Measurements from ENCODE around the gene RGS6. TPM values are rescaled to one million over a fixed set of nuclear protein-coding genes. Genes with fewer than 3 reads are reported as not detected.

RGS6 gene
- total RNA-seq, 1 donor from 2014 or later = 0.24 TPM

GRCh38 chr14:72081137-72081536 is 148.9 kb downstream of the RGS6 start:
- Mint-ChIP-seq H3K9me3 (ENCODE audit: unreplicated experiment) (no peaks in the 10 kb centered on the region), H3K36me3 (ENCODE audit: unreplicated experiment) (no peaks in the 10 kb centered on the region), H3K27ac (ENCODE audit: unreplicated experiment) (no peak overlapping the region), H3K27me3 (ENCODE audit: unreplicated experiment) (no peaks in the 10 kb centered on the region), H3K4me1 (ENCODE audit: unreplicated experiment) (no peaks in the 10 kb centered on the region), H3K4me3 (ENCODE audit: unreplicated experiment) (no peak overlapping the region)
- no peak for DNase-seq (ENCODE audit: extremely low spot score, unreplicated experiment)
- no peak for TF ChIP-seq CTCF (IDR thresholded peaks at IDR 0.05)

DNA sequence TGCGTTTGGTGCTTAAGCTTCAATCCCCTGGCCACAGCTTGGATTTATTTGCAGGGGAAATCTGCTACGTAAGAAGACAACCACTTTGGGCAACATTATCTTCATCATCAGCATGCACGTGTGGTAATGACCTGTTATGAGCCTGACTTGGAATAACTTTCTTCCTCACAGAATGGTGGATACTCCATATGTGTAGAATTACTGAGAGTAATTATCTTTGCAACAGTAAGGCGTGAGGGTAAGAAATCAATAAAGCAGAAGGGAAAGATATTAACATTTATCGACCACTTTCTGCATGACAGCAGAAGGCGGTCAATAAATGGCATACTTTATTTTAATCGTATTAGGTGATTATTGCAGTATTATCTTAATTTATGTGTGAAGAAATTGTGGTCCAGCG is 152.7 kb downstream of the RGS6 start:
- Mint-ChIP-seq H3K36me3 (ENCODE audit: unreplicated experiment) (no peaks in the 10 kb centered on the region), H3K4me1 (ENCODE audit: unreplicated experiment) (no peaks in the 10 kb centered on the region), H3K27ac (ENCODE audit: unreplicated experiment) (no peak overlapping the region), H3K9me3 (ENCODE audit: unreplicated experiment) (no peaks in the 10 kb centered on the region), H3K4me3 (ENCODE audit: unreplicated experiment) (no peak overlapping the region), H3K27me3 (ENCODE audit: unreplicated experiment) (no peaks in the 10 kb centered on the region)
- DNase-seq (ENCODE audit: extremely low spot score, unreplicated experiment) = no peak
- TF ChIP-seq CTCF (IDR thresholded peaks at IDR 0.05) = no peak

DNA sequence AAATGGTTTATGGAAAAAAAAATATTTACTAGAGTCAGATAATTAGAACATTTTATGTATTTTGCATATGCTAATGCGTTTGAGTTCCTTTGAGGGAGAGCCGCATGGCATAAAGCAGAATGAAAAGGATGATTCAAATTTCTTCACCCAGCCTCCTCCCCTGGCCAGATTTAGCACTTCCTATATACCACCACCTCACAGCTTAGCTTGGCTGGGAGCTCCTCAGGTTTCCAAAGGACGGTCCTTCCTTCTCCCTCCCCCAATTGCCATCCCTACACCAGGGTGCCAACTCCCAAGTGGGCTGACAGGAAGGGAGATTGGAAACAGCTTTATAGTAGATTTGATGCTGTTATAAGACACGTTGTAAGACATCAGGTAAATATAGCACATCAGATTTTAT is 157.4 kb downstream of the RGS6 start:
- no peak overlapping the region for H3K4me3 Mint-ChIP-seq (ENCODE audit: unreplicated experiment)
- no peaks in the 10 kb centered on the region for H3K9me3 Mint-ChIP-seq (ENCODE audit: unreplicated experiment)
- H3K27ac Mint-ChIP-seq (ENCODE audit: unreplicated experiment) = no peak overlapping the region
- no peaks in the 10 kb centered on the region for H3K36me3 Mint-ChIP-seq (ENCODE audit: unreplicated experiment)
- TF ChIP-seq CTCF (IDR thresholded peaks at IDR 0.05) = no peak
- no peaks in the 10 kb centered on the region for H3K27me3 Mint-ChIP-seq (ENCODE audit: unreplicated experiment)
- no peaks in the 10 kb centered on the region for H3K4me1 Mint-ChIP-seq (ENCODE audit: unreplicated experiment)
- DNase-seq (ENCODE audit: extremely low spot score, unreplicated experiment) = no peak

- Mint-ChIP-seq H3K9me3 (ENCODE audit: unreplicated experiment) (no peaks in the 10 kb centered on the region), H3K4me1 (ENCODE audit: unreplicated experiment) (no peaks in the 10 kb centered on the region), H3K36me3 (ENCODE audit: unreplicated experiment) (no peaks in the 10 kb centered on the region), H3K4me3 (ENCODE audit: unreplicated experiment) (no peak overlapping the region), H3K27me3 (ENCODE audit: unreplicated experiment) (no peaks in the 10 kb centered on the region), H3K27ac (ENCODE audit: unreplicated experiment) (no peak overlapping the region)
- DNase-seq (ENCODE audit: extremely low spot score, unreplicated experiment) = no peak
- no peak for TF ChIP-seq CTCF (IDR thresholded peaks at IDR 0.05)
These were observed 162.8 kb downstream of the RGS6 start for GRCh38 chr14:72094844-72095582.

DNA sequence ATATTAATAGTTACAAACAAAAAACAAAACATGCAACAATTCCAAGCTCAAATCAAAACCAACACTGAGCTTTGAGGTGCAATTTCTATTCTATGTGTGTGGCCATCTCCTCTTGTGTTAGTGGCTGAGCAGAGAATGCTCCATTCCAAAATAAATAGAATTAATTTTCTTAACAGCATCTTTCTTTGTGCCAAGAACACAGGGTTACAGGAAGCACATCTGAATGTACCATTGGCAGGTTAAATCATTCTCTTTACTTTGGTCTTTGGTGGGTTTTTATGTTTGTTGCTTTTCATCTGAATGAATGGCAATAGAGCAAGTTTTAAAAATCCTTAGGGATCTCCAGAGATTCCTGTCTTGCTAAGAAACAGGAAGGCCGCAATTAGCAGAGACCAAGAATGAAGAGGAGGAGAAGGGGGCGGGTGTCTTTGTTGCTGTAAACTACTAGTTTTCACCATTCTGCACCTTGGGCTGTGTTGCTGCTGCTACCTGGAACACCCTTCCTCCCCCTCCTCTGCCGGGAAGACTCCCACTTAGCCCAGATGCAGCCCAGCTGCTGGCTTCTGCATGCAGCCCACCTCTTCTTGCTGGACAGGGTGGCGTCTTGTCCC is 165.0 kb downstream of the RGS6 start:
- no peaks in the 10 kb centered on the region for H3K27me3 Mint-ChIP-seq (ENCODE audit: unreplicated experiment)
- H3K9me3 Mint-ChIP-seq (ENCODE audit: unreplicated experiment) = no peaks in the 10 kb centered on the region
- H3K36me3 Mint-ChIP-seq (ENCODE audit: unreplicated experiment) = no peaks in the 10 kb centered on the region
- no peaks in the 10 kb centered on the region for H3K4me1 Mint-ChIP-seq (ENCODE audit: unreplicated experiment)
- DNase-seq (ENCODE audit: extremely low spot score, unreplicated experiment) = no peak
- no peak for TF ChIP-seq CTCF (IDR thresholded peaks at IDR 0.05)
- H3K4me3 Mint-ChIP-seq (ENCODE audit: unreplicated experiment) = no peak overlapping the region
- no peak overlapping the region for H3K27ac Mint-ChIP-seq (ENCODE audit: unreplicated experiment)

Measured in osteocyte (in vitro differentiated cells).